ENCODE results near the gene BFSP2.

DNA sequence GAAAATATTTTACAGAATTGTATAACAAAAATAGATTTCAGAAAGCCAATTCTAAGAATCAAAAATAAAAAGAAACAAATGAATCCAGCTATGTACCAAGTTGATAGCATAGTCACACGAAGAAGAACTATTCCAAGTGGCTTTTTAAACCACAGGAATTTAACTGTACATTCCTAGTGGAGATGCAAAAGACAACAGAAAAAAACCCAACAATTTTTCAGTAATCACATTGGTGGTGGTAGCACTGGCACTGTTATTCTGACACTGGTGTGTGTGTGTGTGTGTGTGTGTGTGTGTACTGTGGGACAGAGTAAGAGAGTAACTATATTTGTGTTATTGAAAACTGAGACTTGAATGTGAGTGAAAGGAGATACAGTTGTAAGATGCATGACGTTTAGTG lies 9.1 kb downstream of the BFSP2 start:
- TF ChIP-seq, protein P1, sequence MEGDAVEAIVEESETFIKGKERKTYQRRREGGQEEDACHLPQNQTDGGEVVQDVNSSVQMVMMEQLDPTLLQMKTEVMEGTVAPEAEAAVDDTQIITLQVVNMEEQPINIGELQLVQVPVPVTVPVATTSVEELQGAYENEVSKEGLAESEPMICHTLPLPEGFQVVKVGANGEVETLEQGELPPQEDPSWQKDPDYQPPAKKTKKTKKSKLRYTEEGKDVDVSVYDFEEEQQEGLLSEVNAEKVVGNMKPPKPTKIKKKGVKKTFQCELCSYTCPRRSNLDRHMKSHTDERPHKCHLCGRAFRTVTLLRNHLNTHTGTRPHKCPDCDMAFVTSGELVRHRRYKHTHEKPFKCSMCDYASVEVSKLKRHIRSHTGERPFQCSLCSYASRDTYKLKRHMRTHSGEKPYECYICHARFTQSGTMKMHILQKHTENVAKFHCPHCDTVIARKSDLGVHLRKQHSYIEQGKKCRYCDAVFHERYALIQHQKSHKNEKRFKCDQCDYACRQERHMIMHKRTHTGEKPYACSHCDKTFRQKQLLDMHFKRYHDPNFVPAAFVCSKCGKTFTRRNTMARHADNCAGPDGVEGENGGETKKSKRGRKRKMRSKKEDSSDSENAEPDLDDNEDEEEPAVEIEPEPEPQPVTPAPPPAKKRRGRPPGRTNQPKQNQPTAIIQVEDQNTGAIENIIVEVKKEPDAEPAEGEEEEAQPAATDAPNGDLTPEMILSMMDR (IDR thresholded peaks at IDR 0.05): no peak
- no peak for TF ChIP-seq POLR2A (IDR thresholded peaks at IDR 0.05)
